DOHH2 (cell line): ENCODE measurements around the gene DUSP2.

Experiments used
- EZH2phosphoT487 ChIP-seq: fragments of 200-600 bp; sonication (generic); IDR thresholded peaks from 2 replicates; pipeline ENCODE4 v1.6.1; 2017; ENCODE audit warnings: borderline replicate concordance, mild to moderate bottlenecking, antibody characterized with exemption, low read length, moderate library complexity, mixed read lengths
- TF ChIP-seq, protein P1 (sequence below): fragments of 200-600 bp; sonication (generic); IDR thresholded peaks from one replicate; pipeline ENCODE4 v1.5.1; 2014; ENCODE audit warnings: antibody characterized with exemption, mild to moderate bottlenecking, low read depth, low read length; ENCODE audit not compliant: poor library complexity, severe bottlenecking

- TF ChIP-seq, protein P1, sequence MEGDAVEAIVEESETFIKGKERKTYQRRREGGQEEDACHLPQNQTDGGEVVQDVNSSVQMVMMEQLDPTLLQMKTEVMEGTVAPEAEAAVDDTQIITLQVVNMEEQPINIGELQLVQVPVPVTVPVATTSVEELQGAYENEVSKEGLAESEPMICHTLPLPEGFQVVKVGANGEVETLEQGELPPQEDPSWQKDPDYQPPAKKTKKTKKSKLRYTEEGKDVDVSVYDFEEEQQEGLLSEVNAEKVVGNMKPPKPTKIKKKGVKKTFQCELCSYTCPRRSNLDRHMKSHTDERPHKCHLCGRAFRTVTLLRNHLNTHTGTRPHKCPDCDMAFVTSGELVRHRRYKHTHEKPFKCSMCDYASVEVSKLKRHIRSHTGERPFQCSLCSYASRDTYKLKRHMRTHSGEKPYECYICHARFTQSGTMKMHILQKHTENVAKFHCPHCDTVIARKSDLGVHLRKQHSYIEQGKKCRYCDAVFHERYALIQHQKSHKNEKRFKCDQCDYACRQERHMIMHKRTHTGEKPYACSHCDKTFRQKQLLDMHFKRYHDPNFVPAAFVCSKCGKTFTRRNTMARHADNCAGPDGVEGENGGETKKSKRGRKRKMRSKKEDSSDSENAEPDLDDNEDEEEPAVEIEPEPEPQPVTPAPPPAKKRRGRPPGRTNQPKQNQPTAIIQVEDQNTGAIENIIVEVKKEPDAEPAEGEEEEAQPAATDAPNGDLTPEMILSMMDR: no peak
- TF ChIP-seq EZH2phosphoT487: no peak
Observed at GRCh38 chr2:96107708-96108065, 37.6 kb downstream of the DUSP2 start.
